ENCODE results near the gene POPDC2. TPM values are rescaled to one million over a fixed set of nuclear protein-coding genes. Genes with fewer than 3 reads are reported as not detected.

POPDC2 gene
- total and polyA plus RNA-seq, 7 donors: 30.7 to 205 (median 137) TPM

DNA sequence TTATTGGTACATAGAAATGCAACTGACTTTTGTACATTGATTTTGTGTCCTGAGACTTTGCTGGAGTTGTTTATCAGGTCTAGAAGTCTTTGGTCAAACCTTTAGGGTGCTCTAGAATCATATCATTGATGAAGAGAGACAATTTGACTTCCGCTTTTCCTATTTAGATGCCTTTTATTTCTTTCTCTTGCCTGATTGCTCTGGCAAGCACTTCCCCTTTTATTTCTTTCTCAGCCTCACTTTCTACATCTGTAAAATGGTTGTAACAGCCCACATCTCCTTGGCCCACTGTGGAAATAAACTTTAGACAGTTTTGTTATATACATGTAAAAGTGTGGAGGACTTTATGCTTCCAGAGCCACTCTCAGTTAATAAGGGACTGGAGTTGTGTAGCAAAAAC lies 48.7 kb downstream of the POPDC2 start:
- TF ChIP-seq, protein P1, sequence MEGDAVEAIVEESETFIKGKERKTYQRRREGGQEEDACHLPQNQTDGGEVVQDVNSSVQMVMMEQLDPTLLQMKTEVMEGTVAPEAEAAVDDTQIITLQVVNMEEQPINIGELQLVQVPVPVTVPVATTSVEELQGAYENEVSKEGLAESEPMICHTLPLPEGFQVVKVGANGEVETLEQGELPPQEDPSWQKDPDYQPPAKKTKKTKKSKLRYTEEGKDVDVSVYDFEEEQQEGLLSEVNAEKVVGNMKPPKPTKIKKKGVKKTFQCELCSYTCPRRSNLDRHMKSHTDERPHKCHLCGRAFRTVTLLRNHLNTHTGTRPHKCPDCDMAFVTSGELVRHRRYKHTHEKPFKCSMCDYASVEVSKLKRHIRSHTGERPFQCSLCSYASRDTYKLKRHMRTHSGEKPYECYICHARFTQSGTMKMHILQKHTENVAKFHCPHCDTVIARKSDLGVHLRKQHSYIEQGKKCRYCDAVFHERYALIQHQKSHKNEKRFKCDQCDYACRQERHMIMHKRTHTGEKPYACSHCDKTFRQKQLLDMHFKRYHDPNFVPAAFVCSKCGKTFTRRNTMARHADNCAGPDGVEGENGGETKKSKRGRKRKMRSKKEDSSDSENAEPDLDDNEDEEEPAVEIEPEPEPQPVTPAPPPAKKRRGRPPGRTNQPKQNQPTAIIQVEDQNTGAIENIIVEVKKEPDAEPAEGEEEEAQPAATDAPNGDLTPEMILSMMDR (IDR thresholded peaks at IDR 0.05): no peak
- intact Hi-C loops (cut with DNase I): no loop called here
- Histone ChIP-seq H3K27ac (no peak overlapping the region), H3K36me3 (ENCODE audit: insufficient read depth in 1 of 2, low read depth in 1 of 2) (no peaks in the 10 kb centered on the region), H3K27me3 (ENCODE audit: insufficient read depth in 3 of 3, low read length in 2 of 3) (no peaks in the 10 kb centered on the region), H3K9me3 (no peaks in the 10 kb centered on the region), H3K4me3 (no peak overlapping the region), H3K4me1 (no peaks in the 10 kb centered on the region)
- DNase-seq: no peak
- no peak for ATAC-seq
- 98 to 100% (median 100%) methylated on average over 1 of the region's 1 CpG for WGBS, 3 donors

DNA sequence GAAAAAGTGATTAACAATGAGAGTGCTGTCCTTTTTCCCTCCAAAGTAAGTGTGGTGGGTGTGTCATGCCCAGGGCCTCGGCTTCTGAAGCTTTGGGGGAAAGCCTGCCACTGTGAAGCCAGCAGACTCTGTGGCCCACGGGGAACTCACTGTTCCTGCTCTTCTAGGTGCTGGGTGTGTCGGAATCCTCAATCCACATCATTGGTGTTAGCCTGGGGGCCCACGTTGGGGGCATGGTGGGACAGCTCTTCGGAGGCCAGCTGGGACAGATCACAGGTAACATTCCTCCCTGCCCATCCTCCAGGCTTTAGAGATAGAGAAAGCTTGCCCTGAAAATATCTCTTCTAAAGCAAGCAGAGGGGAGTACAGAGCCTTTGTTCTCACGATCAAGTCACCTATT lies 51.1 kb downstream of the POPDC2 start:
- H3K4me1 ChIP-seq: no peaks in the 10 kb centered on the region
- 64 to 73% (median 68%) methylated on average over 6 of the region's 6 CpGs for WGBS, 3 donors
- no peaks in the 10 kb centered on the region for H3K9me3 ChIP-seq
- TF ChIP-seq, protein P1 (IDR thresholded peaks at IDR 0.05): no peak
- DNase-seq (no peak), ATAC-seq (no peak)
- H3K27me3 ChIP-seq (ENCODE audit: insufficient read depth in 3 of 3, low read length in 2 of 3): no peaks in the 10 kb centered on the region
- no peak overlapping the region for H3K27ac ChIP-seq
- H3K4me3 ChIP-seq: no peak overlapping the region
- intact Hi-C loops (cut with DNase I): no loop called here
- no peaks in the 10 kb centered on the region for H3K36me3 ChIP-seq (ENCODE audit: insufficient read depth in 1 of 2, low read depth in 1 of 2)

- Histone ChIP-seq H3K27ac (no peak overlapping the region), H3K4me3 (no peak overlapping the region), H3K9me3 (no peaks in the 10 kb centered on the region), H3K27me3 (ENCODE audit: insufficient read depth in 3 of 3, low read length in 2 of 3) (no peaks in the 10 kb centered on the region), H3K4me1 (no peaks in the 10 kb centered on the region), H3K36me3 (ENCODE audit: insufficient read depth in 1 of 2, low read depth in 1 of 2) (no peaks in the 10 kb centered on the region)
- DNase-seq: no peak
- 70 to 80% (median 71%) methylated on average over 6 of the region's 6 CpGs for WGBS, 3 donors
- ATAC-seq: no peak
- TF ChIP-seq, protein P1 (IDR thresholded peaks at IDR 0.05): no peak
- intact Hi-C loops (cut with DNase I): no loop called here
Measured at GRCh38 chr3:119608405-119609000, 51.9 kb downstream of the POPDC2 start.

DNA sequence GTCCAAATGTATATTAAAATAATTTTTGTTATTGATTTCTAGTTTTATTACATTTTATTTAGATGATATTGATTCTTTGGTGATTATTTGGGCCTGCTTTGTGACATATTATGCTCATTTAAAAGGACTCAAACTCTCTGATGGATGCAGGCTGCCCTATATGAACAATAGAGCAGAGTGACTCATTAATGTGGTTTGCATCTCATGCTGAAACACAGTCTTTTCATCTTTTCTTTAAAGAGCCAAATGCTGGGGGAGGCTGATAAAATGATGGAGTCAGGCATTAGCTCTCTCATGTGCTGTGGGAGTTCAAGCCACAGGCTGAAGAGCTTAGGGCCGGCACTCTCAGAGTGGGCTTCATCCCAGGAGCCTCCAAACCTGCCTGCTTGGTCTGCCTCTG lies 55.5 kb downstream of the POPDC2 start:
- Histone ChIP-seq H3K4me1 (peaks cover 4% of the 10 kb centered on the region), H3K4me3 (no peak overlapping the region), H3K27ac (no peak overlapping the region), H3K9me3 (no peaks in the 10 kb centered on the region), H3K27me3 (ENCODE audit: insufficient read depth in 3 of 3, low read length in 2 of 3) (no peaks in the 10 kb centered on the region), H3K36me3 (ENCODE audit: insufficient read depth in 1 of 2, low read depth in 1 of 2) (no peaks in the 10 kb centered on the region)
- TF ChIP-seq, protein P1 (IDR thresholded peaks at IDR 0.05): no peak
- no peak for DNase-seq
- WGBS, 3 donors: 84 to 90% (median 87%) methylated on average over 1 of the region's 1 CpG
- intact Hi-C loops (cut with DNase I): no loop called here
- ATAC-seq: no peak

- WGBS, 3 donors: 62 to 81% (median 65%) methylated on average over 1 of the region's 1 CpG
- no peaks in the 10 kb centered on the region for H3K9me3 ChIP-seq
- H3K4me1 ChIP-seq: peaks cover 21% of the 10 kb centered on the region
- no peak overlapping the region for H3K27ac ChIP-seq
- no peak overlapping the region for H3K4me3 ChIP-seq
- no peaks in the 10 kb centered on the region for H3K27me3 ChIP-seq (ENCODE audit: insufficient read depth in 3 of 3, low read length in 2 of 3)
- H3K36me3 ChIP-seq (ENCODE audit: insufficient read depth in 1 of 2, low read depth in 1 of 2): no peaks in the 10 kb centered on the region
- no peak for DNase-seq
- ATAC-seq: no peak
- TF ChIP-seq, protein P1 (IDR thresholded peaks at IDR 0.05): no peak
- intact Hi-C loops (cut with DNase I): no loop called here
Measured at GRCh38 chr3:119602676-119603075, 57.7 kb downstream of the POPDC2 start.
